SK-N-SH (cell line): ENCODE results near the gene PCED1B. TPM values are rescaled to one million over a fixed set of nuclear protein-coding genes. Genes with fewer than 3 reads are reported as not detected.

Experiments
- CTCF ChIA-PET: fragments of 300-600, 350-600 bp; formaldehyde crosslinking; extraction: SDS; loops from one replicate; lab custom pipeline; 2021; lab: Yijun Ruan, JAX
- POLR2A ChIA-PET: fragments of 350-600 bp; sonication (Branson Sonifier 250); formaldehyde crosslinking; extraction: SDS; loops from one replicate; lab custom pipeline; 2020; ENCODE audit warnings: antibody characterized with exemption, inconsistent platforms; lab: Yijun Ruan, JAX
- DNase-seq: peaks from one replicate; pipeline ENCODE4 v3.0.0; 2012
- H2AFZ ChIP-seq: fragments of 200-600 bp; sonication (generic); 2 replicates; pipeline ENCODE4 v1.8.1; 2016; ENCODE audit warnings: antibody characterized with exemption, mild to moderate bottlenecking, low read depth
- H3F3A ChIP-seq: fragments of 200-600 bp; sonication (generic); replicated peaks from 2 replicates; pipeline ENCODE3; 2016; ENCODE audit warnings: antibody characterized with exemption, mild to moderate bottlenecking; ENCODE audit not compliant: insufficient read depth
- H3K27ac ChIP-seq, 2 experiments: fragments of 200-500 bp in 1 of 2; fragments of 200-600 bp in 1 of 2; sonication (Bioruptor generic) in 1 of 2; sonication (generic), shearing (Covaris generic) in 1 of 2; 2 replicates each; pipeline versions ENCODE4 v1.5.1 to v1.6.1; 2014 to 2016; ENCODE audit warnings: low read depth in 2 of 2, inconsistent platforms in 1 of 2, low read length in 1 of 2, mild to moderate bottlenecking in 1 of 2, mixed read lengths in 1 of 2
- H3K27me3 ChIP-seq: fragments of 200-600 bp; sonication (generic), shearing (Covaris generic); 2 replicates; pipeline ENCODE4 v1.6.1; 2016; ENCODE audit warnings: mixed run types; ENCODE audit not compliant: insufficient read depth
- H3K36me3 ChIP-seq, 2 experiments: fragments of 200-500 bp in 1 of 2; fragments of 200-600 bp in 1 of 2; sonication (Bioruptor generic) in 1 of 2; sonication (generic) in 1 of 2; replicated peaks in 1 of 2; 2 replicates each; pipeline versions ENCODE3 to v1.5.1; 2014 to 2016; ENCODE audit warnings: low read length in 1 of 2, mild to moderate bottlenecking in 1 of 2; ENCODE audit not compliant: insufficient read depth in 2 of 2, control insufficient read depth in 1 of 2
- H3K4me1 ChIP-seq, 2 experiments: fragments of 200-500 bp in 1 of 2; fragments of 200-600 bp in 1 of 2; sonication (Bioruptor generic) in 1 of 2; sonication (generic), shearing (Covaris generic) in 1 of 2; 2 replicates each; pipeline versions ENCODE4 v1.5.1 to v1.6.1; 2014 to 2016; ENCODE audit warnings: low read depth in 1 of 2, low read length in 1 of 2, mixed run types in 1 of 2; ENCODE audit not compliant: insufficient read depth in 2 of 2, control insufficient read depth in 1 of 2
- H3K4me2 ChIP-seq: fragments of 200-600 bp; sonication (generic), shearing (Covaris generic); 2 replicates; pipeline ENCODE4 v1.6.1; 2017; ENCODE audit warnings: mixed run types
- H3K4me3 ChIP-seq, 2 experiments: fragments of 200-500 bp in 1 of 2; fragments of 200-600 bp in 1 of 2; sonication (Bioruptor generic) in 1 of 2; sonication (generic), shearing (Covaris generic) in 1 of 2; 2 replicates each; pipeline versions ENCODE4 v1.5.1 to v1.8.1; 2014 to 2016; ENCODE audit warnings: low read depth in 2 of 2, inconsistent platforms in 1 of 2, low read length in 1 of 2, mild to moderate bottlenecking in 1 of 2, mixed read lengths in 1 of 2, moderate library complexity in 1 of 2
- H3K79me2 ChIP-seq: fragments of 200-600 bp; sonication (generic); 2 replicates; pipeline ENCODE4 v1.8.1; 2017; ENCODE audit warnings: mild to moderate bottlenecking; ENCODE audit not compliant: insufficient read depth
- H3K9ac ChIP-seq: fragments of 200-600 bp; sonication (generic); 2 replicates; pipeline ENCODE4 v1.6.1; 2017; ENCODE audit warnings: mixed run types
- H3K9me2 ChIP-seq: fragments of 200-600 bp; sonication (generic); 2 replicates; pipeline ENCODE4 v1.6.1; 2017; ENCODE audit warnings: mixed run types
- H3K9me3 ChIP-seq: fragments of 200-600 bp; sonication (generic); 2 replicates; pipeline ENCODE4 v1.6.1; 2017; ENCODE audit warnings: mixed run types, mild to moderate bottlenecking, moderate library complexity
- H4K20me1 ChIP-seq: fragments of 200-600 bp; sonication (generic); 2 replicates; pipeline ENCODE4 v1.6.1; 2017; ENCODE audit warnings: mild to moderate bottlenecking, mixed run types; ENCODE audit not compliant: insufficient read depth
- EP300 ChIP-seq, 2 experiments: IDR thresholded peaks; 2 replicates each; pipeline versions ENCODE4 v1.4.0 to v1.6.1; 2012; ENCODE audit warnings: borderline replicate concordance in 1 of 2, low read depth in 1 of 2, low read length in 1 of 2
- EZH2phosphoT487 ChIP-seq: fragments of 200-600 bp; sonication (generic); IDR thresholded peaks from 2 replicates; pipeline ENCODE4 v1.6.1; 2017; ENCODE audit warnings: low read depth, mixed run types, mild to moderate bottlenecking, antibody characterized with exemption, moderate library complexity, borderline replicate concordance
- FOSL2 ChIP-seq: IDR thresholded peaks from 2 replicates; pipeline ENCODE4 v1.4.0; 2012; ENCODE audit warnings: low read depth, mild to moderate bottlenecking, moderate library complexity, borderline replicate concordance
- FOXJ3 ChIP-seq: sonication (generic); formaldehyde crosslinking; IDR thresholded peaks from 2 replicates; pipeline ENCODE4 v1.5.1; 2020; ENCODE audit warnings: mild to moderate bottlenecking, missing genetic modification reagents
- FOXM1 ChIP-seq: IDR thresholded peaks from 2 replicates; pipeline ENCODE4 v1.4.0; 2012; ENCODE audit warnings: low read depth, mild to moderate bottlenecking
- GATA2 ChIP-seq: sonication (generic); formaldehyde crosslinking; IDR thresholded peaks from 2 replicates; pipeline ENCODE4 v1.5.0; 2020; ENCODE audit warnings: mild to moderate bottlenecking, missing genetic modification reagents
- JUND ChIP-seq: IDR thresholded peaks from 2 replicates; pipeline ENCODE4 v1.4.0; 2012
- MEF2A ChIP-seq: IDR thresholded peaks from 2 replicates; pipeline ENCODE4 v1.4.0; 2012; ENCODE audit warnings: low read depth, borderline replicate concordance
- MXI1 ChIP-seq: IDR thresholded peaks from 2 replicates; pipeline ENCODE4 v1.6.1; 2012; ENCODE audit warnings: mild to moderate bottlenecking, low read depth, low read length, improper control_type of control experiment
- NFIC ChIP-seq: IDR thresholded peaks from 2 replicates; pipeline ENCODE4 v1.4.0; 2012; ENCODE audit warnings: borderline replicate concordance
- RCOR1 ChIP-seq: fragments of 150-350 bp; IDR thresholded peaks from 2 replicates; pipeline ENCODE4 v1.6.1; 2017; ENCODE audit warnings: antibody characterized with exemption, low read length
- RFX5 ChIP-seq: IDR thresholded peaks from 2 replicates; pipeline ENCODE4 v1.6.1; 2012; ENCODE audit warnings: mild to moderate bottlenecking, improper control_type of control experiment, low read length
- RXRA ChIP-seq: IDR thresholded peaks from 2 replicates; pipeline ENCODE4 v1.4.0; 2012; ENCODE audit warnings: low read depth, mild to moderate bottlenecking, borderline replicate concordance
- SIN3A ChIP-seq: IDR thresholded peaks from 2 replicates; pipeline ENCODE4 v1.6.1; 2012; ENCODE audit warnings: low read depth, mild to moderate bottlenecking, low read length, moderate library complexity, borderline replicate concordance
- SMC3 ChIP-seq: IDR thresholded peaks from 2 replicates; pipeline ENCODE4 v1.6.1; 2012; ENCODE audit warnings: low read depth, low read length, improper control_type of control experiment
- TCF12 ChIP-seq: IDR thresholded peaks from 2 replicates; pipeline ENCODE4 v1.4.0; 2012
- TEAD4 ChIP-seq: IDR thresholded peaks from 2 replicates; pipeline ENCODE4 v1.4.0; 2012; ENCODE audit warnings: mild to moderate bottlenecking, borderline replicate concordance; ENCODE audit not compliant: insufficient read depth
- WGBS: methylation state at CpG from one replicate; pipeline ENCODE4 v1.1.6; 2017; ENCODE audit warnings: low lambda C conversion rate; 5-methylcytosine and 5-hydroxymethylcytosine counted together
- polyA plus RNA-seq, 3 experiments: library from polyadenylated mRNA; depleted of rRNA; stranded (reverse); fragments of >200 nt; gene quantifications; 2 replicates each; pipeline ENCODE4 v1.2.3, GENCODE V29; 2012
- TF ChIP-seq, protein P1 (sequence below): IDR thresholded peaks from 2 replicates; pipeline ENCODE4 v1.6.1; 2012; ENCODE audit warnings: mild to moderate bottlenecking, low read depth, low read length, moderate library complexity
- TF ChIP-seq, protein P2 (sequence below): IDR thresholded peaks from 2 replicates; pipeline ENCODE4; 2012
- TF ChIP-seq, protein P3 (sequence below): fragments of 200-600 bp; sonication (generic); IDR thresholded peaks from 2 replicates; pipeline ENCODE4 v1.6.1; 2017; ENCODE audit warnings: antibody characterized with exemption, mild to moderate bottlenecking, moderate library complexity
- TF ChIP-seq, protein P4 (sequence below): IDR thresholded peaks from 2 replicates; pipeline ENCODE4 v1.4.0; 2012; ENCODE audit warnings: low read depth, borderline replicate concordance

PCED1B gene
- polyA plus RNA-seq, 1 of the 3 experiments (the other 2 are of a cell fraction), result 0.21 TPM

DNA sequence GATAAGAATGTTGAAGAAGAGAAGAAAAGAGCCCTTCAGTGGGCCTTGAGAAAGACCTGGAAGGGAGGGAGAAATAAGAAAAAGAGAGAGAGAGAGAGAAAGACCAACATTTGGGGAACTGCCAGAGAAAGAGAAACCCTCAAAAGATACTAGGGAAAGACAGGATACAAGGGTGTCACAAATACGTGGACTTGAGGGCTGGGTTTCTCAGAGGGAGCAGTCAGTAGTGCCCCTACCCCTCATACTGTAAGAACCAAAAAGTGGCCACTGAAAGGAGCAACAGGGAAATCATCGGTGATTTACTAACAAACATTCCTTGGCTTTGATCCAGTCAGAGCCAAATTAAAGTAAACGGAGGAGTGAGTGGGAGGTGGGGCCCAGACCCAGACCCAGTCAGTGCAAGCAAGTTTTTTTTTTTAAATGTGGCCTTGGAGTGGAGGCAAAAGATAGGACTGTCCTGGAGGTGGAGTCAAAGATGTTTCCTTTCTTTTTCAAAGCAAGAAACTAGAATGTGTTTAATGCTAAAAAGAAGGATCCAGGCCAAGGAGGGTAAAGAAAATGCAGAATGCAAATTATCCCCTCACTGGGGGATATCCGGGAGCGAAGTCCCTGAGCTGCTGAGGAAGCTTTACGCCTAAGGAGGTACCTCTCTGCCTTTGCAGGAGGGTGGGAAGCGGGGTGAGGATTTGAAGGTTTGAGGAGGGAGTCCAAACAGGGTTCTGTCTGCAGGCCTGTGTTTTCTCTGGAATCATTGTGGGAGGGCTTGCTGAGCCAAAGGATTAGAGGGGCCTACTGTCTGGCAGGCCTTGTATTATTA, 143.8 kb downstream of the PCED1B start:
- no peaks in the 10 kb centered on the region for H3K9me3 ChIP-seq
- no peaks in the 10 kb centered on the region for H3K9me2 ChIP-seq
- POLR2A ChIA-PET, result no interaction called here
- H3K4me3 ChIP-seq, result no peak overlapping the region
- CTCF ChIA-PET, result no interaction called here
- H2AFZ ChIP-seq, result no peak overlapping the region
- no peak overlapping the region for H3K9ac ChIP-seq
- no peaks in the 10 kb centered on the region for H4K20me1 ChIP-seq
- H3F3A ChIP-seq, result no peaks in the 10 kb centered on the region
- H3K4me1 ChIP-seq, result no peaks in the 10 kb centered on the region
- H3K4me2 ChIP-seq, result no peak overlapping the region
- 16% methylated on average over 7 of the region's 7 CpGs for WGBS
- H3K27me3 ChIP-seq, result peaks cover 16% of the 10 kb centered on the region; the same call in 1 of the 2 replicates
- TF ChIP-seq EZH2phosphoT487, result no peak
- TF ChIP-seq RXRA, result no peak
- TF ChIP-seq, protein P1, sequence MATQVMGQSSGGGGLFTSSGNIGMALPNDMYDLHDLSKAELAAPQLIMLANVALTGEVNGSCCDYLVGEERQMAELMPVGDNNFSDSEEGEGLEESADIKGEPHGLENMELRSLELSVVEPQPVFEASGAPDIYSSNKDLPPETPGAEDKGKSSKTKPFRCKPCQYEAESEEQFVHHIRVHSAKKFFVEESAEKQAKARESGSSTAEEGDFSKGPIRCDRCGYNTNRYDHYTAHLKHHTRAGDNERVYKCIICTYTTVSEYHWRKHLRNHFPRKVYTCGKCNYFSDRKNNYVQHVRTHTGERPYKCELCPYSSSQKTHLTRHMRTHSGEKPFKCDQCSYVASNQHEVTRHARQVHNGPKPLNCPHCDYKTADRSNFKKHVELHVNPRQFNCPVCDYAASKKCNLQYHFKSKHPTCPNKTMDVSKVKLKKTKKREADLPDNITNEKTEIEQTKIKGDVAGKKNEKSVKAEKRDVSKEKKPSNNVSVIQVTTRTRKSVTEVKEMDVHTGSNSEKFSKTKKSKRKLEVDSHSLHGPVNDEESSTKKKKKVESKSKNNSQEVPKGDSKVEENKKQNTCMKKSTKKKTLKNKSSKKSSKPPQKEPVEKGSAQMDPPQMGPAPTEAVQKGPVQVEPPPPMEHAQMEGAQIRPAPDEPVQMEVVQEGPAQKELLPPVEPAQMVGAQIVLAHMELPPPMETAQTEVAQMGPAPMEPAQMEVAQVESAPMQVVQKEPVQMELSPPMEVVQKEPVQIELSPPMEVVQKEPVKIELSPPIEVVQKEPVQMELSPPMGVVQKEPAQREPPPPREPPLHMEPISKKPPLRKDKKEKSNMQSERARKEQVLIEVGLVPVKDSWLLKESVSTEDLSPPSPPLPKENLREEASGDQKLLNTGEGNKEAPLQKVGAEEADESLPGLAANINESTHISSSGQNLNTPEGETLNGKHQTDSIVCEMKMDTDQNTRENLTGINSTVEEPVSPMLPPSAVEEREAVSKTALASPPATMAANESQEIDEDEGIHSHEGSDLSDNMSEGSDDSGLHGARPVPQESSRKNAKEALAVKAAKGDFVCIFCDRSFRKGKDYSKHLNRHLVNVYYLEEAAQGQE, result no peak
- TF ChIP-seq FOXM1, result no peak
- no peak for TF ChIP-seq FOSL2
- TF ChIP-seq SIN3A, result no peak
- no peak for TF ChIP-seq NFIC
- TF ChIP-seq MEF2A, result no peak
- TF ChIP-seq RCOR1, result no peak
- no peak for TF ChIP-seq FOXJ3 (CRISPR knock-in tag)
- TF ChIP-seq SMC3, result no peak
- no peak for TF ChIP-seq MXI1
- no peak for TF ChIP-seq JUND
- H3K27ac ChIP-seq, result no peak overlapping the region
- no peaks in the 10 kb centered on the region for H3K79me2 ChIP-seq
- no peaks in the 10 kb centered on the region for H3K36me3 ChIP-seq
- no peak for DNase-seq

DNA sequence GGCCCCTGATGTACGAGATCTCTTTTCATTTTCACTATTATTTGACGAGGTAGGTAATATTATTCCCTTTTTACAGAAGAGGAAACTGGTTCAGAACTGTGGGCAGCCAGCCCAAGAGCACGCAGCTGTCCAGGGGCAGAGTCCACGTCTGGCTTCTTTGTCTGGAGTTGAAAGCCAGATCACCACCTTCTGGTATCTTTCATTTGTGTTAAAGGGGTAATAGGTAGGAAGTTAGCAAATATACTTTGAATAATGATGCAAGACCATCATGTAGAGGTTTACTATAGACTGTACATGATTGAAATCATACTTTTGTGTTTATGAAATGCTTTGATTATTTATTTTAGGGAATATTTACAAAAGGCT, 144.4 kb downstream of the PCED1B start:
- POLR2A ChIA-PET, result no interaction called here
- H3K9ac ChIP-seq, result no peak overlapping the region
- TF ChIP-seq SMC3 (no peak), TEAD4 (no peak), MXI1 (no peak), RFX5 (no peak), FOXM1 (no peak), NFIC (no peak), EP300 (IDR thresholded peaks at IDR 0.05; ENCODE audit: borderline replicate concordance in 1 of 2, low read depth in 1 of 2, low read length in 1 of 2) (no peak), GATA2 (CRISPR knock-in tag) (no peak), RXRA (no peak), TCF12 (no peak), JUND (no peak)
- TF ChIP-seq, protein P2, sequence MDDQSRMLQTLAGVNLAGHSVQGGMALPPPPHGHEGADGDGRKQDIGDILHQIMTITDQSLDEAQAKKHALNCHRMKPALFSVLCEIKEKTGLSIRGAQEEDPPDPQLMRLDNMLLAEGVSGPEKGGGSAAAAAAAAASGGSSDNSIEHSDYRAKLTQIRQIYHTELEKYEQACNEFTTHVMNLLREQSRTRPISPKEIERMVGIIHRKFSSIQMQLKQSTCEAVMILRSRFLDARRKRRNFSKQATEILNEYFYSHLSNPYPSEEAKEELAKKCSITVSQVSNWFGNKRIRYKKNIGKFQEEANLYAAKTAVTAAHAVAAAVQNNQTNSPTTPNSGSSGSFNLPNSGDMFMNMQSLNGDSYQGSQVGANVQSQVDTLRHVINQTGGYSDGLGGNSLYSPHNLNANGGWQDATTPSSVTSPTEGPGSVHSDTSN, result no peak
- TF ChIP-seq, protein P3, sequence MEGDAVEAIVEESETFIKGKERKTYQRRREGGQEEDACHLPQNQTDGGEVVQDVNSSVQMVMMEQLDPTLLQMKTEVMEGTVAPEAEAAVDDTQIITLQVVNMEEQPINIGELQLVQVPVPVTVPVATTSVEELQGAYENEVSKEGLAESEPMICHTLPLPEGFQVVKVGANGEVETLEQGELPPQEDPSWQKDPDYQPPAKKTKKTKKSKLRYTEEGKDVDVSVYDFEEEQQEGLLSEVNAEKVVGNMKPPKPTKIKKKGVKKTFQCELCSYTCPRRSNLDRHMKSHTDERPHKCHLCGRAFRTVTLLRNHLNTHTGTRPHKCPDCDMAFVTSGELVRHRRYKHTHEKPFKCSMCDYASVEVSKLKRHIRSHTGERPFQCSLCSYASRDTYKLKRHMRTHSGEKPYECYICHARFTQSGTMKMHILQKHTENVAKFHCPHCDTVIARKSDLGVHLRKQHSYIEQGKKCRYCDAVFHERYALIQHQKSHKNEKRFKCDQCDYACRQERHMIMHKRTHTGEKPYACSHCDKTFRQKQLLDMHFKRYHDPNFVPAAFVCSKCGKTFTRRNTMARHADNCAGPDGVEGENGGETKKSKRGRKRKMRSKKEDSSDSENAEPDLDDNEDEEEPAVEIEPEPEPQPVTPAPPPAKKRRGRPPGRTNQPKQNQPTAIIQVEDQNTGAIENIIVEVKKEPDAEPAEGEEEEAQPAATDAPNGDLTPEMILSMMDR, result no peak
- TF ChIP-seq, protein P4, sequence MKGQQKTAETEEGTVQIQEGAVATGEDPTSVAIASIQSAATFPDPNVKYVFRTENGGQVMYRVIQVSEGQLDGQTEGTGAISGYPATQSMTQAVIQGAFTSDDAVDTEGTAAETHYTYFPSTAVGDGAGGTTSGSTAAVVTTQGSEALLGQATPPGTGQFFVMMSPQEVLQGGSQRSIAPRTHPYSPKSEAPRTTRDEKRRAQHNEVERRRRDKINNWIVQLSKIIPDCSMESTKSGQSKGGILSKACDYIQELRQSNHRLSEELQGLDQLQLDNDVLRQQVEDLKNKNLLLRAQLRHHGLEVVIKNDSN, result no peak

More for the DNA sequence above, 144.4 kb downstream of the PCED1B start:
- Histone ChIP-seq H3K4me1 (no peaks in the 10 kb centered on the region), H2AFZ (no peak overlapping the region), H3K79me2 (no peaks in the 10 kb centered on the region), H3K4me3 (no peak overlapping the region), H4K20me1 (no peaks in the 10 kb centered on the region), H3K9me3 (no peaks in the 10 kb centered on the region), H3K4me2 (no peak overlapping the region), H3K27me3 (peaks cover 21% of the 10 kb centered on the region; the same call in 1 of the 2 replicates), H3F3A (no peaks in the 10 kb centered on the region), H3K27ac (no peak overlapping the region), H3K9me2 (no peaks in the 10 kb centered on the region), H3K36me3 (no peaks in the 10 kb centered on the region)
- CTCF ChIA-PET, result no interaction called here
- no peak for DNase-seq
- WGBS, result 12% methylated on average over 4 of the region's 4 CpGs
